Ammon's horn (tissue), 1 donor: ENCODE results near the gene APOA1.

Experiments
- DNase-seq: peaks from one replicate; pipeline ENCODE4 v3.0.0-alpha.2; 2016; ENCODE audit warnings: low spot score

The APOA1 gene

DNA sequence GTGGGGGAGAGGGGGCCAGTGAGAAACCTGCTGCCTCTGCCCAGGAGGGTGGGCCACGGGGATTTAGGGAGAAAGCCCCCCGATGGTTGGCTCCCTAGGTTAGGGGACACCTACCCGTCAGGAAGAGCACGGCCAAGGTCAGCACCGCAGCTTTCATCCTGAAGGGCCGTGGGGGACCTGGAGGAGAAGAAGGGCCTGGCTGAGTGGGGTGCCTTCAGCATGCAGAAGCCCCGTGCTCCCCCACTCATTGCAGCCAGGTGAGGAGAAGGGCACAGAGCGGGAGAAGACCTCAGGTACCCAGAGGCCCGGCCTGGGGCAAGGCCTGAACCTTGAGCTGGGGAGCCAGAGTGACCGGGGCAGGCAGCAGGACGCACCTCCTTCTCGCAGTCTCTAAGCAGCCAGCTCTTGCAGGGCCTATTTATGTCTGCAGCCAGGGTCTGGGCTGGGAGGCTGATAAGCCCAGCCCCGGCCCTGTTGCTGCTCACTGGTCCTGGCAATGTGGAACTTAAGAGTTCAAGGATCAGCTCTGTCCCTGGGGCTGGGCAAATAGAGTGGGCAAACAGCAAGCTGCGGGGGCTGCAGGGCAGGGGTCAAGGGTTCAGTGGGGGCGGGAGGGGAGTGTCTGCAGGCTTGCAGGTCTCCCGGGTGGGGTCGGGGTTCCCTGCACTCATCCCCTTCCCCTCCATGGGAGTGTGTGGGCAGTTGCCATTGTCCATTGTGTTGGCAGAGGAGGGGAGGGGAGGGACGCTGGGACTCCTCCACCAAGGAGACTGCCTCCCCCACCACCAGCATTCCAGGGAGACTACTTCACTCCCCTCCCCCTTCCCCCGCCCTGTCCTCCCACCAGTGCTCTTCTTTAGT is at the start of gene APOA1:
TSS of gene APOA1 (minus strand) at position 392 of the 861 bp plus-strand sequence. CDS start at position 157, 235 bp downstream.
- no peak for DNase-seq

DNA sequence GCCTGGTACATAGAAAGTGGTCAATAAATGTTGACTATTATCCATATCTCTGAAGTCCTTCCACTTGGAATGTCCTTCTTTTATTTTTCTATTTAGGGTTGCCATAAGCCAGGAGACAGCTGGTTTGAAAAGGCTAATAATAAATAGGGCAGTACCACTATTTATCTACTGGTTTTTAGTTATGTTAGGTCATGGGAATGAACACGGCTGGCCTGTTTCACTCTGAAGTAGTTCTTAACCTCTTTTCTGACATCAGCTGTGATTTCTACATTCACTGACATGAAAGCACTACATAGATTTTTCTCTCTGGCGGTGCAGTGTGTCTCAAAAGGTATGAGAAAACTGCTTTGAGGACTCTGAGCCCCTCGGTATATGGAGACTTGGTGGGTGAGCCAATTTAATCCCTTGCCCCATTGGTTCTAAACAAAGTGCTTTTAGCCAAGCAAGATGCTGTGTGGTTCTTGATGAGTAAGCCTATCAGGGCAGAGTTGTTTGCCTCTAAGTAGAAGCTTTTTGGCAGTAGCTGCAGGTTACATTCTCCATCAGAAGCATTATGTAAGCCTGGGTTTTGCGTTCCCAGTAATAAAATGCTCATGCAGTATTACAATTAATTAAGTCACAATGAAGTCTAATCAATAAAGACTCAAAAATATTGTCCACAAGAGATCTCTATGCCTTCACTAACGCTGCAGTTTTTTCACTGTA is 48.7 kb upstream of the APOA1 start:
- DNase-seq = peak; percentile 57

DNA sequence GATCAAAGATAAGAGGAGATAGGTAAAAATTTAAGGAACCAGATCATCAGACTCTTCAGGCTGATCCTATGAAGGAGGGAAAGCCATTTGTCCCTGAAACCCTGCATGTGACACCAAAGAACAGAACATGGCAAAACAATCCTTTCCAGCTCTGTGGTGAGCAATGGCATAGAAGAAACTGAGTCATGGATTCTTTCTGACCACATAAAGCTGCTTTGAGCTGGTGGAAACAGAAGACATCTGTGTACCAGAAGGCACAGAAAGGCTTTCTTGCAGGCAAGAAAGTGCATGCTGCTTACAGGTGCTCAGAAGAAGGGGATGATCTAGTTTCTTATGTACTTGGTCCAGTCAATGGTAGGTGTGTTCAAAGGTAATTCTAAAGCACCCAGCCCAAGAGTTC is 45.0 kb upstream of the APOA1 start:
- DNase-seq = no peak

DNA sequence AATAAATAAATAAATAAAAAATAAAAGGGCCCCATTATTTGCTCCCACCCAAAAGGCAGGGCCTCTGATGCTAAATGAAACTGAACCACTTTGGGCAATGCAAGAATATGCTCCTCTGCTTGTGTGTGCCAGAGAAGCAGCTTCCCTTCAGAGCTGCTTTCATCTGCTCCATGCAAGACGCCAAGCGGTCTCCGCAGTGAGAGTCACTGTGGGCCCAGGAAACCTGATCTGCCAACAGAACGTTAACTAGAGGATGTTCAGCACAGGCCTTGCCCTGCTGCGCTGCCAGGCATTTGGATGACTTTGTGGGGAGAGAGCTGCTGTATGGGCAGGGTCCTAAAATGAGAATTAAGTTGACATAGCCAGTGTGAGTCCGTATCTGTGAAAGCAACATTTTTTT is 43.7 kb upstream of the APOA1 start:
- peak; percentile 74 for DNase-seq

DNA sequence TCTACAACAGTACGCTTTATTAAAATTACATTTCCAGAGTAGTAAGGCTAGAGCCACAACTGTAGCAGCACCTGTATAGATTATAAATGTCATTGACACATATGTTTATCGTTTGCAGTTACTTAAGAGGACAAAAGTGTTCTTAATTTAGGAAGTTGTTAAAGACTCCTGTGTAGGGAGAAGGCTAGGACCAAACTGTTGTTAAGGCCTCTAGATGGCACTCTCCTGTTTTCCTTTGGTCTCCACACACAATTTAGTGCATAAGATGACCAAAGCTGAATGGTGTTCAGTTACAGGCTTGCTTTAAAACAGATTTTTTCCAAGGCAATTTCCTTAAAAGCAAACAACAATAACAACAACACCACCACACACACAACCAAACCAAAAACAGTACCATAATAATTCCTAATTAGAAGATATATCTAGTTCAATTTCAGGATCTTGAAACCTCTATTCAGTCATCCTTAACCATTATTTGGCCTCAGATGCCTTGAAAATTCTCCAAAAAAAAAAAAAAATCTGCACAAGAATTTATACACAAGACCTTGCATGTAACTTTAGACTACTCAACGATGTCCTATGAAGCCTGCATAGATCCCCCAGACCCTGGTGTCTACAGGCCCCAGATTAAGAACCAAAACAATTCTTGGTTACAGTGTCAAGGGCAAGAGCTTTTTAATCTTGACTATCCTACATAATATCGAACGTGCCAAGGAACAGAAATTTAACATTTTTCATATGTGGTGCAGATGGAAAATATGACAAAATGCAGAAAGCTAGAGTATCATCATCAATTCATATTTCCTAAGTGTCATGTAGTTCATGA is 42.6 kb upstream of the APOA1 start:
- peak; percentile 86 for DNase-seq

DNA sequence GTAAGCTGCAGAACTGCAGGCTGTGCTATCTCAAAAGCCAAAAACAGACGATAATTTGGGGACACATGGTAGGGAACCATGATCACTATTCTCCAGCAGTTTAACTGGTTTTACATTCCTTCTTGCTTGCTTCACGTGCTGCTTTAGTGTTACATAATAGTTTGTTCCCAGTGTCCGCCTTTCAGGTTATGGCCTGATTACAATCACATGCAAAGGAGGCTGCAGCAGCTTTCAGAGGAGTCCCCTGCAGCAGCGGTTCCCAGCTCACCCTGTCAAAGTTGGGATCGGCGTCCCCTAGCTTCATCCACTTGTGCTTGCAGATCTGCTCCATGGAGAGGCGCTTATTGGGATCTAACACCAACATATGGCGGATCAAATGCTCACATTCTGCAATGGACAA is 39.2 kb upstream of the APOA1 start:
- no peak for DNase-seq

DNA sequence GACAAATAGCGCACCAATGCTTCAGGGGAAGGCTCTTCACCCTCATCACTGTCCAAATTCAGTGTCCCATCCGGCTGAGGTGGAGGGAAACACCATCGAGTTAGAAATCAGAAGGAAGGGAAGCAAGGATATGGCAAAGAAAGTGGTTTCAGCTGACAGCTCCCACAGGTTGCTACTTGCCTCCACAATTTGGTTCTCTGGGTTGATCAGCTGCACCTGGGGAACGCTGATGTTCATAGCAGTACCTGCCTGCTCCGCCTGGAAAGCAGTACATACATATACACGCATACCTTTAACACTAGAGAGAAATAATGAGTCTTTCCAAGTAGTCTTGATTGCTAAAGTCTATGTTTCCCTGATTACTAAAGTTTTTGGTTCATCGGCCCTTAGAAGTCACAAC is 37.8 kb upstream of the APOA1 start:
- no peak for DNase-seq

DNA sequence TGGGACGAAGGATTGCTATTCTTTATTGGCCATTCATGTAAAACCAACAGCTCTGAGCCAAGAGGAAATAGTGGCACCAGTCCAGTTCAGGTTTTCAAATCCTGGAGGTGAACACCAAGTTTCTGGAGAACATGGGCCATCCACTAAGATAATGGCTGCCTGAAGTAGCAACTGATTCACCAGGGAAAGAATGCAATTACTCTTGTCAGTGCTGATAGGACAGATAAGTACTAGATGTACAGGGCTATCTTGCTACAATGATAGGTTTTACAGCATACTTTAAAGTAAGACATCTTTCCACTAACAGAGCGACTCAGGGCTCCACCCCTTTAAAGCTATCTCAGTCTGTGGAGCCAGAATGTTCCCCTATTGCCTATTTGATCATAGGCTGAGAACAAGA is 36.8 kb upstream of the APOA1 start:
- DNase-seq = no peak

DNA sequence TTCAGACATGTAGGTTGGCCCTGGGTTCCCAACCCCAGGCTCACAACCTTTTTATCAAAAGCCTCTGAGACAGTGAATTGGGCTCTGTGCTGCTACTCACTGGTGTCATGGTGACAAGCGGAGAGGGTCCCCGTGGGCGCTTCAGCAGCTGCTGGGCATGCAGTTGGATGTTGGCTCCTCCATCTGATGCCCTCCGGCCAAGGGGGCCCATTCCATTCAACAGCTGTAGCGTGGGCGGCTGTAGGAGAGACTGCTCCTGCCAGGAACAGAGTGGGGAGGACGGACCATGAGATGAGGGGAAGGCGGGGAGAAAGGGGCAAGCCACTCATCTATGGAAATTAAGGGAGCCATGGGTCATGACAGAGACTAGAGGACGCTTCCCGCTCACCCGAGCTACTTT is 36.0 kb upstream of the APOA1 start:
- DNase-seq = no peak

DNA sequence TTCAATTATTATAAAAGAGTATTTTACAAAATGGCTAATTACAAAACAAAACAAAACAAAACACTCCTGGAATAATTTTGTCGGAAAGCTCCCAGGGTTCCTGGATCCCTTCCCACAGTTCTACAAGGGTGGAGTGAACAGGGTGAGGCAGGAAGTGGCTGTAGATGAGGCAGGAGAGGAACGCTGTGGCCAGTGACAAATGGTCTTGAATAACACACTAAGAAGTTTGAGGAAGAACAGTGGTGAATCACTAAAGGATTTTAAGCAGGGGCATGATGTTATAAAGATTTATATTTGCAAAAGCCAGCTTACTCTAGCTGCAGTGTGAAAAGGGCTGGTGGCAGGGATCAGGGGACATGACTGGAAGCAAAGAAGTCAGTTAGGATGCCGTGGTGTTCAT is 33.8 kb upstream of the APOA1 start:
- DNase-seq = no peak

DNA sequence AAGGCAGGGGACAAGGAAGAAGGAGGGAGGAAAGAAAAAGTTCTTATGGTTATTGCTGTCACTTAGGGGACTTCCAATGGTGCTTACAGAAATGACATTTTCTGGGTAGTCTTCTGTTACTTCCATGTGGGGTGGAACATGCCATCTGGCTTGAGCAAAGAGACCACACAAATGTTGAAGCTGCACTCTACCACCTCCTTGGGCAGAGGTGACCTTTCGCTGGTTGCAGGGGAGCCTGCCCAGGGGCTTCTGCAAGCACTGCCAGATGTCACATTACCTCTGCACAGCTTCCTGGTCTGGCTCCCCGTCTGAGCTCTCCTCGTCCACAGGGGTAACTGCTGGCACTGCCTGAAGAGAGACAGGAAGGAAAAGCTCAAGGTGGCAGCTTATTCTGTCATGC is 32.6 kb upstream of the APOA1 start:
- no peak for DNase-seq

DNA sequence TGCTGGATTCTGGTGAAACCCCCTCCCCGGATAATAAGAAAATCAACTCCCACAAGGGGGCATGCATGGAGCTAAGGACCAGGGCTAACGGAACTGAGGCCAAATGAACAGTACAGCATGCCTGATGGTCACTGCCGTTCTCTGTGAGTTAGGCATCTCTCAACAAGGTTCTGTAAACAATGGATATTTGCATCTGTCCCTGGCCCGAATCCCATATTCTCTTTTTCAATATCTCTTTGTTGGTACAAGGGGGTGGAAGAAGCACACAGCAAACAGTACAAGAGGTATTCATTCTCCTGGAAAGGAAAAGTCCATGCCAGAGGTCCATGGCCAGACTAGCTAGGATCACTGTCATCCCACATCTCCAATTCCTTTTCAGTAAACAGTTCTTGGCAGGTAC is 32.2 kb upstream of the APOA1 start:
- peak; percentile 83 for DNase-seq

DNA sequence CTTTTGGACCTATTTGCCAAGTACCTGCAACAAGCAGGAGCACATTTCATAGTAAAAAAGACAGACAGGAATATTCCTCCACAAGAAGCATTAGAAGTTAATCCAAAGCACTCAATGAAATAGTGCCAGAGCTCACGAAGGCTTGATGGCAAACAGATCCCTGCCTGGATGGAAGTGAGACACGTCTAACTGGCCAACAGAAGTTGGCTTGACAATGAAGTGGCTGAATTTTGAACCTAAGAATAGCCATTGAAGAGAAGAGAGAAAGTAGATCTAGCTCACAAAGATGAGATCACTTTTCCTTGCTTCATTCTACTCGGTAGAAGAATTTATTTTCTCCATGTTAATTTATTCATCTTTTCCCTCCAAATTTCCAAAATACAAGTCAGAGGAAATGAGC is 30.6 kb upstream of the APOA1 start:
- no peak for DNase-seq

DNA sequence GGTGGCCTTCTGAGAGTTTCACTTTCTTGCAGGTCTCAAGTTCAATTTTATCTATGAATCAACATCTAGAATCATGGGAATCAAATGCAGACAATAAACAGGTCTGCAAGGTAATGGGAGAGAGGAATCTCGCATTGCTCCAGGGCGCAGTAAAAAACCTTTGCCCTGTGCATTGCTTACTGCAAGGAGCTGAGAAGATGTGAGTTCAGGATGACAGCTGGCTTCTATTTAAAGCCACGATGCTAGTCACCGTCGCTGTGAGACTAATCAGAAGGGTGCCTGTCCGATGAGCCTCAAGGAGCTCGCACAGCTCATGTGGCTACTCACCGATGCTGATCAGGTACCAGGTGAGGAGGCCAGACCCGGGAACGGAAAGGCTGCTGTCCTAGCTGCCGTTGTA is 30.2 kb upstream of the APOA1 start:
- no peak for DNase-seq

DNA sequence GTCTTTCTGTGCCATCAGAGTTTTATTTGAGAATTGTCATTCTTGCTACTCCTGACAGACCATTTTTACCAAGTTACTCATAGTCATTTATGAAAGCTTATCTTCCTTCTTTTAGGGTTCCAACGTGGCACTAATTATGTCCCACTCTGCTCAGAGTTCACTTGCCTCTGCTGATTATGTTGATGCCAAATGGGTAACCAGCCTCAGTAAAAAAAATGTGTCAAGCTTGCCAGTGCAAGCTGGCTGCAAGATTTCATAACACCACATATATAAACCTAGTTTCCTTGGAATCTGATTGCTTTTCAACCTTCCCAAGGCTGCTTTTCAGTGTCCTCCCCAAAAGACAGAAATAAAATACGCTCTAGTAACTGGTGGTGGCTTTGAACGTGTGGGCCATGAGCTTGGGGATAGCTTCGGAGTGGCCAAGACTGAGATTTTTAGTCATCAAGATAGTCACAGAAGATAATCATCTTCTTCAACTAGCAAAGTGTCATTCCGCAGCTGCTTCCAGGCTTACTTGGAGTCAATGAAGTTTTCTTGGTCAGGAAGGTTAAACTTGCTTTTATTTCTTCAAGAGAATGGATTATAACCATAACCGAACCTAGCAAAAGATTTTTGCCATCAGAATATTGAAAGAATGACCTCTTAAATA is 29.5 kb upstream of the APOA1 start:
- DNase-seq = no peak

DNA sequence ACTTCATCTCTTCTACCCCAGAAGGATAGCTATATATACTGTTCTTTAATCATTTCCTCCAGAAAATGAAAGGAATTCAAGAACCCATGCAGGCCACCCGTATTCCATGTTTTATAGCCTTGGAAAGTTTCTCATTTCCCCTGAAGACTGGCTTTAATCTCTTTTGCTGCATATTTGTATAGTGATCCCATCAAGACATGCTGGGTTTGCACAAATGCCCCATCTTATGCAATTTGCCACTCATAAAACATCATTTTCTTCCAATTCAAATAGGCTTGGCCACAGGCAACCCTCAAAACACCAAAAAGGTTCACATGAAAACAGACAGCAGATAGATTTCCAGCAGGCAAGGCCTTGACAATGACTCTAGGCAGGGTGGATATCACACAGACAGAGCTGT is 28.3 kb upstream of the APOA1 start:
- DNase-seq = no peak

DNA sequence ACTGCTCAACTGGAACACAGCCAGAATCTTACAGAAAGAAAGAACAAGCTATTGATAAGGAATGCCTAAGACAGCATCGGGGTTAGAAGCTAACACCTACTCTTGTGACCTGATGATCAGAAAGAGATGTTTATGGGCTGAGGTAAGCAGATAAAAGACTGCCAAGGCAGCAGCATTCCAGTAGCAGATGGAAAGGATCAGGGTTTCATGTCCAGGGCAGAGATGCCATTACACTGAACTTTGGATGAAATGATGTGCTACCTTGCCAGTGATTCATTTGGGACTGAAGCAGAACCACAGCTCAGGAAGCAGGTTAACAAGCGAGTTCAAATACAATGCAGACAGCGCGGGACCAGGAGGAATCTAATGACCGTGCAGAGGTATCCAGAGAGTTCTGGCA is 27.1 kb upstream of the APOA1 start:
- no peak for DNase-seq

DNA sequence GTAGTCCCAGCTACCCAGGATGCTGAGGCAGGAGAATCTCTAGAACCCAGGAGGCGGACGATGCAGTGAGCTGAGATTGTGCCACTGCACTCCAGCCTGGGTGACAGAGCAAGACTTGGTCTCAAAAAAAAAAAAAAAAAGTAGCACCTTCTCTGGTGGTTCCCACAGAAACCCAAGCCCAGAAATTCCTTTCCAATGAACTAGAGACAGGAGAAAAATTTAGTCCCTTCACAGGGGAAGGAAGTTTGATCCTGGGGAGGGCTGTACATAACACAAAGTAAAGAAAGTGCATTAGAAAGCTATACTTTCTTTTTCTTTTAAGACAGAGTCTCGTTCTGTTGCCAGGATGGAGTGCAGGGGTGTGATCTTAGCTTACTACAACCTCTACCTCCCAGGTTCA is 25.5 kb upstream of the APOA1 start:
- DNase-seq = no peak

DNA sequence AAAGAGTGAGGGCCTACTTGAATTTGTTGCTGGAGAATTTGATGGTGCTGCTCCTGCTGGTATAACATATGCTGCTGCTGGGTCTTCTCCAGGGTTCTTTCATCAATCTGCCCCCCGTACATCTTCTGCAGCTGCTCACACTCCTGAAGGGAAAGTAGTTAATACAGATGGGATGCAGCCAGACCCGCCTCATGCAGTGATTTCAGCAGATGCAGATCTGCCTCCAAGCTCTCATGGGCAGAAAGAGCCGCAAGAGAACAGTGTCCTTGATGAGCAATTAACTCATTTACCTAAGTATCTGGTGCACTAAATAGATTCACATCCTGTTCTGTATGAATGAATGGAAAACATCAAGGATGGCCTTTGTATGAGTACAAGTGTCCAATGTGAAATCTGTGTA is 24.8 kb upstream of the APOA1 start:
- DNase-seq = no peak

DNA sequence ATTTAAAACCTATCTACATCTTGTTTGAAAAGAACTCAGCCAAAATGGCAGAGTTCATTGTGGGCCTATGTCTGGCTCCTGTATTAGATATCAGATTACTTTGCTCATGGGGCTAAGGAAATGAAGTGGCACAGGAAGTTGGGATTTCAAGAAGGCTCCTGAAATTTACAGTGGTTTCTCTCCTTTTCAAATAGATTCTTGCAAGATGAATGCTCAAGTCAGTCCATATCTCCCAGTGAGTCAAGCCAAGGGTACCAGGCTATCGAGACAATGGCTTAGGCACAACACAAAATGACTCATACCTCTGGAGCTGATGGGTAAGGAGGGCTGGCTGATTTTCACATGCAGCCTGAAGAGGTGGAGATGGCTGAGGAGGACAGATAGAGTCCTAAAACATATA is 24.1 kb upstream of the APOA1 start:
- no peak for DNase-seq

DNA sequence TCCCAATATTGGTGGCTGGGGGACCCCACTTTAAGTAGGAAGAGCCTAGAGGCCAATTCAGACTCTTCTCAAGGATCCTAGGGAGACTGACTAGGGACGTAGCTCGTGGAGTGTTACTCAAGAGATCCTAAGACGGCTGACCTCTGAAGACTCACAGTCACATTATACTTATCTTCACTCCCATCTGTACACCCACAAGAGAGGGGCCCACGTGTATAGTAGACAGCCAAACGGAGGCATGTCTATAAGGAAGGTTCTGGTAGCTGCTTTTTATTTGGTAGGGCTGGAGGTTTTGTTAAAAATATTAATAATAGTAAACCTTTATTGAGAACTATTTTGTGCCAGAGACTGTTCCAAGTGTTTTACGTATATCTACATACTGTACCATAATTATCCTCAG is 22.9 kb upstream of the APOA1 start:
- DNase-seq = no peak

DNA sequence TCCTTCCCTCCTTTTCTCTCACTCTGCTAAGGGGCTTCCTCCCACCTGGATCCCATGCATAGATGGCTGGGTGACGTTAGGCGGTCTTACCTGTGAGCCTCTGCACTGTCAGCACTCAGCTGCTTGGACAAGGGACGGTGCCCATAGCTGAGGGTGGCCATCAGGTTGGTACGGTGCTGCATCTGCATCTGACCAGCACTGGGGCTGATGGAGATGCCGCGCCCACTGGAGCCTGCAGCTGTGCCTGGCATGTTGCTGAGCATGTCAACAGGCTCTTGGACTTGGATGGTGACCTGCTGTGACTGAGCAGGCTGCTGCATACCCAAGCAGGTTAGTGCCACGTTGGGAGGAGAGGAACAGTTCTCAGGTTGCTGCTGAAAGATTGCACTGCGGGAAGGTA is 21.8 kb upstream of the APOA1 start:
- DNase-seq = no peak
